NCI-H1092 (cell line): ENCODE results near the gene EIF3C.
"Not testable (repeated sequence)": the region's sequence is repeated elsewhere in the genome, so short reads cannot be mapped to it uniquely, and the experiment has no call there.

Experiments
- DNase-seq: peaks from one replicate; lab custom pipeline; 2025; lab: John Stamatoyannopoulos, UW

The EIF3C gene

DNA sequence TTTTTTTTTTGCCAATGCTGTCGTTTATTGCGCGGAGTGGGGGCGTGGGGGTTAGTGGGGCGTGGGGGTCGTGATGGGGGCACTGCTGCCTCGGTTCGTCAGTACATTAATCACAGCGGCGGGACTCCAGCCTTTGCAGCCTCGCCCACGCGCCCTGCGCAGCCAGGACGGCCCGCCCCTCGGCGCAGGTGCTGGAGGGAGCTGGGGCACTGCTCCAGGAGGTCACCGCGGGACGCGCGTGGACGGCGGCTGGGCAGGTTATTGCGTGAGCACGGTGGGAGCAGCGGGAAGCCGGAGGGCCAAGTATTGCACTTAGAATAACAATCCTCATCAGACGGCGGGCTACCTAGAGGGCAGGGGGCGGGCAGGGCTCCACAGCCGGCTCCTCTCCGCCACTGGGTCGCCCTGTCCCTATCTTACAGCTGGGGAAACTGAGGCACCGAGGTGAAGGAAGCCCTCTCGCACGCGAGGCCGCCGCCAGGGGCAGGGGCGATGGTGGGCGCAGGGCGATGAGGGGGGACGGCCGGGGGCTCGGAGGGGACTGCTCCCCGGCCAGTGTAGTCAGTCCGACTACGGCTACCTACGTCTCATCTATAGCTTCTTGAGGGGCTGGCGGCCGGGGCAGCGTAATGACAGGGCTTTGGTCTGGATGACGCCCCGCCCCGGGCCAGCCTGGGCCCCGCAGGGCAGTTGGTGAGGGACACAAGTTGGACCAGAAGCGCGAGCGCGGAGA is 35.5 kb downstream of the EIF3C start:
- DNase-seq: not testable (repeated sequence)

DNA sequence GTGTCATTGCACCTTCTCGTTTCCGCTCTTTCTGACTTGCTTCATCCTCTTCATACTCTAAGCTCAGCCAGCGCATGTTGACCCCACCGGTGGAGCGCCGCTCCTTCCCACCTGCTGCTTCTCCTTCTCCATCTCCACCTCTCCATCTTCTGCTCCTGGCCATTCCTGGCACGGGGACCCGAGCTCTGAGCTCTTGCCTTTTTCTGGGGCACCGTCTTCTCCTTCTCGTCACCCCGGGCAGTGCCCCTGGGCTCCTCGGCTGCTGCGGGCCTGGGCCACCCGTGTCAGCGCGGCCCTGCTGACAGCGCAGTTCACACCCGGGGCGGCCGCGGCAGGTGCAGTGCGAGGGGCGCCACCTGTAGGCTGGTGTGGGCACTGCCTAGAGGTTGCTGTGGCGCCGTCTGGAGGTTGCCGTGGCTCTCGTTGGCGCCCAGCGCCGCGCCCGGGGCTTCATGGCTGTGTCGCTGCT is 38.8 kb downstream of the EIF3C start:
- not testable (repeated sequence) for DNase-seq

DNA sequence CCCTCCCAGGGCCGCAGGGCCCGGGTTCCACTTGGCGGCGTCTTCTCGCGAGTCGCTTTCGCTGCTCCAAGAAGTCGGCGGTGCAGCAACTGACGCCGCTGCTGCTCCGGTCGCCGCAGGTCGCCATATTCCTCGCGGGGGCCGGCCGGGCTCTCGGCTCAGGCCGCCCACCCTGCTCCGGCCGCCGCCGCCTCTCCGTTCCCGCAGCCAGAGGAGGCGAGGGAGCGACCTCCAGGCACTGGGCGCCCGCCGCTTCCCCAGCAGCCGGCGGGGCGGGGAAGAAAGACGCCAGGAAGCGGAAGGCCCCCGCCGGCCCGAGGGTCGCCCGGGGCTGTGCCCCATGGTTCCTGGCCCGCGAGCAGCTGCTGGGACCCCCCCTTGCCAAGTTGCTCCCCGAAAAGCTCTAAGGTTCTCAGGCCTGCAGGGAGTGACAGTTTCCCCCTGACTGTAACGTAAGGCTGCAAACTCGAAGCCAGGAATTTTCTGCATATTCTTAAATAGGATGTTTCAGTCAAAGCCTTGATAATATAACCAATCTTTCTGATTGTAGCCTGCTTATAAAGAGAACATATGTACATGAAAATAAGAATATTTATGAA is 39.3 kb downstream of the EIF3C start:
- DNase-seq: not testable (repeated sequence)

DNA sequence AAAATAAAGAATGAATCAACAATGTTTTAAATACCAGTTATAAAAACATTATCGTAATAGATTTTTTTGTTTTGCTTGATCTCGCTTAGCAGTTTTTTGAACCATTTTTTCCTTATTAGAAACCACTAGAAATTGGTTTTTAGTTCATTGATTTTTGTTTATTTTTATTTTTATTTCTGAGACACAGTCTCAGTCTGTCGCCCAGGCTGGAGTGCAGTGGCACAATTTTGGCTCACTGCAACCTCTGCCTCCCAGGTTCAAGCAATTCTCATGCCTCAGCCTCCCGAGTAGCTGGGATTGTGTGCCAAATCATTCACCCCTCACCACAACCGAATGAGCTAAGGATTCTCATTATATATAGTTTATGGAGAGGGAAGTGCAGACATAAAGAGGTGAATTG is 40.2 kb downstream of the EIF3C start, which contains the start of gene NPIPB9:
NPIPB9 (plus strand) TSS at position 301 of the 400 bp plus-strand sequence.
- DNase-seq: not testable (repeated sequence)

DNA sequence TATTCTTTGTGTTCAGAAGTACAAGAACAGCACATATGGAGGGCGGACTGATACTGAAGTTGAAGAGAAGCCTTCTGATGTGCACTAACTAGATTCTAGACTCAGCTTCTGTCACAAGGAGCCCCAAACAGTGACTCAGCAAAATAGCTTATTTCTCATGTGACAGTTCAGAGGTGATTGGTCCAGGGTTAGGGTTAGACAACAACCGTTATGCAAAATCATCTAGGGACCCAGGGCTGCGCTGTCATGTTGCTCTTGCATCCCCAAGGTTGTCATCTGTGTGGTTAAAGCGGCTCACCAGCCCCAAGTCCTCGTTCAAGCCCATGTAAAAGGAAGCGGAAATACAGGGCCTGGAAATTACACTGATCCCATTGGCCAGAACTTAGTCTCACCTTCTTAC is 70.4 kb downstream of the EIF3C start:
- not testable (repeated sequence) for DNase-seq

DNA sequence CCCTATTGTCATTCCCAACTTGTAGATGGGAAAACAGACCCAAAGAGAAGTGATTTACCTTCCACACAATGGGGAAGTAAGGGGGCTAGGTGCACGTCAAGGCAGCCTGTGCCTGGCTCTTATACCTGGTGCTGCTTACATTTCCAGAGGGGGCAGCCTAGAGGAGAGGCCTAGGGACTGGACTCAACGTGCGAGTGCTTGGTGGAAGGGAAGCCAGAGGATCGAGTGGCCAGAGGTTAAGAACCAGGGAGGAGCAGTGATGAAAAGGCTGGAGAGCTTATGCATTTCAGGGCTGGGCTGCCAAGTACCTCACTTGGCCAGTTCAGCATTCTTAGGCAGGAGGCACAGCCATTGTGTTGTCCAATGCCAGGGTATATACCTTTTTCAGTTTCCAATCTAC is 71.1 kb downstream of the EIF3C start:
- DNase-seq: not testable (repeated sequence)
